IPS DF 19.7 (cell line): ENCODE data around the gene SH3RF2.
"Not testable (repeated sequence)": the region's sequence is repeated elsewhere in the genome, so short reads cannot be mapped to it uniquely, and the experiment has no call there.

ENCODE experiments used
- DNase-seq: peaks from one replicate; pipeline ENCODE4 v3.0.0-alpha.2; 2013; ENCODE audit warnings: low read depth, low spot score

SH3RF2 gene

GRCh38 chr5:146005723-146006122 is 69.3 kb downstream of the SH3RF2 start:
- no peak for DNase-seq

GRCh38 chr5:146006470-146007190 is 70.3 kb downstream of the SH3RF2 start:
- no peak for DNase-seq

GRCh38 chr5:146007270-146007669 is 70.9 kb downstream of the SH3RF2 start:
- DNase-seq = no peak

- no peak for DNase-seq
Observed at GRCh38 chr5:146007989-146008388, 71.6 kb downstream of the SH3RF2 start.

GRCh38 chr5:146009020-146009419 is 72.6 kb downstream of the SH3RF2 start:
- DNase-seq = no peak

GRCh38 chr5:146010447-146010846 is 74.1 kb downstream of the SH3RF2 start:
- DNase-seq = not testable (repeated sequence)

GRCh38 chr5:146013761-146014160 is 77.4 kb downstream of the SH3RF2 start:
- no peak for DNase-seq

GRCh38 chr5:146015001-146015400 is 78.6 kb downstream of the SH3RF2 start:
- no peak for DNase-seq

- no peak for DNase-seq
Observed at GRCh38 chr5:146016764-146017484, 80.5 kb downstream of the SH3RF2 start.

GRCh38 chr5:146018514-146019375 is 82.4 kb downstream of the SH3RF2 start:
- no peak for DNase-seq

- DNase-seq = no peak
Observed at GRCh38 chr5:146020100-146020499, 83.7 kb downstream of the SH3RF2 start.

- no peak for DNase-seq
Observed at GRCh38 chr5:146024034-146024433, 87.7 kb downstream of the SH3RF2 start.

GRCh38 chr5:146025114-146025680 is 88.8 kb downstream of the SH3RF2 start:
- DNase-seq = no peak

- DNase-seq = no peak
Observed at GRCh38 chr5:146025681-146026080, 89.3 kb downstream of the SH3RF2 start.

- peak; percentile 56 for DNase-seq
Observed at GRCh38 chr5:146026307-146027010, 90.1 kb downstream of the SH3RF2 start.

- DNase-seq = no peak
Observed at GRCh38 chr5:146027751-146028150, 91.4 kb downstream of the SH3RF2 start.

GRCh38 chr5:146032911-146033310 is 96.5 kb downstream of the SH3RF2 start:
- no peak for DNase-seq

GRCh38 chr5:146034127-146034526 is 97.7 kb downstream of the SH3RF2 start:
- no peak for DNase-seq

- no peak for DNase-seq
Observed at GRCh38 chr5:146034605-146035004, 98.2 kb downstream of the SH3RF2 start.

GRCh38 chr5:146039420-146039819 is 103.0 kb downstream of the SH3RF2 start:
- DNase-seq = no peak

GRCh38 chr5:146040527-146040926 is 104.1 kb downstream of the SH3RF2 start:
- no peak for DNase-seq
